HEK293T (cell line): ENCODE data around the gene NKAPL.

Experiments
- CTBP1 ChIP-seq: fragments of 450-650 bp; IDR thresholded peaks from 2 replicates; pipeline ENCODE4 v1.6.1; 2016; ENCODE audit warnings: borderline replicate concordance
- ELF4 ChIP-seq: fragments of 450-650 bp; IDR thresholded peaks from 2 replicates; pipeline ENCODE4 v1.6.1; 2017; ENCODE audit warnings: antibody characterized with exemption
- FOXA1 ChIP-seq: fragments of 450-650 bp; IDR thresholded peaks from 2 replicates; pipeline ENCODE4 v1.6.1; 2016; ENCODE audit warnings: mild to moderate bottlenecking
- FOXK2 ChIP-seq: fragments of 450-650 bp; IDR thresholded peaks from 2 replicates; pipeline ENCODE4 v1.6.1; 2016; ENCODE audit warnings: mild to moderate bottlenecking
- FOXM1 ChIP-seq: fragments of 450-650 bp; IDR thresholded peaks from 2 replicates; pipeline ENCODE4 v1.6.1; 2017; ENCODE audit warnings: mild to moderate bottlenecking, borderline replicate concordance
- NFRKB ChIP-seq: fragments of 450-650 bp; IDR thresholded peaks from 2 replicates; pipeline ENCODE4 v1.6.1; 2016; ENCODE audit warnings: mild to moderate bottlenecking, moderate library complexity
- SP1 ChIP-seq: fragments of 450-650 bp; IDR thresholded peaks from 2 replicates; pipeline ENCODE4 v1.6.1; 2017

GRCh38 chr6:28267695-28268059 is 8.6 kb downstream of the NKAPL start:
- TF ChIP-seq CTBP1: no peak
- no peak for TF ChIP-seq FOXA1
- TF ChIP-seq SP1: no peak
- TF ChIP-seq FOXM1: no peak
- no peak for TF ChIP-seq FOXK2
- no peak for TF ChIP-seq NFRKB
- no peak for TF ChIP-seq ELF4
